Choroid plexus epithelial cell (primary cell): ENCODE results near the gene ANKRD12.

Experiments used
- DNase-seq: peaks from one replicate; pipeline ENCODE4 v3.0.0-alpha.2; 2010; ENCODE audit warnings: low read depth
- H3K4me3 ChIP-seq: 2 replicates; pipeline ENCODE4 v1.5.1; 2011; ENCODE audit warnings: low read depth, mild to moderate bottlenecking, control low read depth, low read length, moderate library complexity
- CTCF ChIP-seq: conservative IDR thresholded peaks from 2 replicates; pipeline ENCODE4 v1.5.1; 2011; ENCODE audit warnings: low read depth, mild to moderate bottlenecking, control low read depth, inconsistent platforms, low read length, moderate library complexity

The ANKRD12 gene

GRCh38 chr18:9328776-9329175 lies 192.2 kb downstream of the ANKRD12 start:
- DNase-seq: no peak
- TF ChIP-seq CTCF: no peak

GRCh38 chr18:9329471-9329870 lies 192.9 kb downstream of the ANKRD12 start:
- no peak for DNase-seq
- no peak for TF ChIP-seq CTCF
- no peak overlapping the region for H3K4me3 ChIP-seq

More at GRCh38 chr18:9328776-9329175, 192.2 kb downstream of the ANKRD12 start:
- no peak overlapping the region for H3K4me3 ChIP-seq

- H3K4me3 ChIP-seq: no peak overlapping the region
- TF ChIP-seq CTCF: no peak
These were observed 193.8 kb downstream of the ANKRD12 start for GRCh38 chr18:9330419-9330818.

GRCh38 chr18:9333441-9334328 lies 197.1 kb downstream of the ANKRD12 start:
- no peak for TF ChIP-seq CTCF
- no peak for DNase-seq
- H3K4me3 ChIP-seq: peak overlapping the region; percentile 70

More at GRCh38 chr18:9330419-9330818, 193.8 kb downstream of the ANKRD12 start:
- no peak for DNase-seq

GRCh38 chr18:9334329-9334972 lies 197.9 kb downstream of the ANKRD12 start, which contains the start of gene TWSG1:
TWSG1 (plus strand) TSS chr18:9334773; CDS start chr18:9337230, 2,457 bp downstream.
- TF ChIP-seq CTCF: peak; percentile 54
- peak within 1 kb of the TSS; percentile 75 for H3K4me3 ChIP-seq
- peak; percentile 97 for DNase-seq

- DNase-seq: peak; percentile 34
- TF ChIP-seq CTCF: no peak
These were observed 198.6 kb downstream of the ANKRD12 start for GRCh38 chr18:9334973-9335696.

More at GRCh38 chr18:9334973-9335696, 198.6 kb downstream of the ANKRD12 start:
- peak overlapping the region; percentile 75 for H3K4me3 ChIP-seq
